HG02884 (cell line): ENCODE measurements around the gene KCNIP3.

Experiments used
- ATAC-seq: cut with Tn5 transposase; IDR thresholded peaks from one replicate; pipeline ENCODE4 v1.9.1; 2021; ENCODE audit warnings: mild to moderate bottlenecking, moderate library complexity; ENCODE audit not compliant: unreplicated experiment

KCNIP3 gene

DNA sequence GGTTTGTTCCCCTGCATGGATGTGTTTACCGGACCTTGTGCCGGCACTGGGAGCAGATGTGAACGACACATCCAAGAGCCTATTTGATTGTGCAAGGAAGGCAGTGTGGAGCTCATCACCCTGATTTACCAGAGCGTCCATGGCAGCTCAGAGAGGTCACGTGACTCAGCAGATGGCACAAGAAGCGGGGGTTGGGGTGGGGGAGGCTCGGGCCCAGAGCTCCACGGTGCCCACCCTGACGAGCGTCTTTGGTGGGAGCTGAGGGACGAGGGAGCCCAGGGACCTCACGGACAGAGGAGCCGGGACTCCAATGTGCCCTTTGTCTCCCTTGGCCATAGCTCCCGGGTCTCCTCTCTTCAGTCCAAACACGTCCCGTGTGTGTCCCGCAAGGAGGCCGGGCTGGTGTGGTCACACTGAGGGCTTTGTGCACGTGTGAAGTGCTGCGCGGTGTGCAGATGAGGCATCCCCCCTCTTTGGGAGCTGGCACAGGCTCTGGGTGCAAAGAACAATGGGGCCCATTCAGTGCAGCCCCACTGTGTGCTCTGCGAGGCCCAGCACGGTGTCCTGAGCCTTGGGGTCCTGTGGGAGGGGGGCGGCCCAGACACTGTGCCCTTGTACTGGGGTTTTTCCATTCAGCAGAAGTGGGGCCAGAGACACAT lies 15.5 kb downstream of the KCNIP3 start:
- ATAC-seq = no peak

GRCh38 chr2:95313296-95314131 lies 16.4 kb downstream of the KCNIP3 start:
- no peak for ATAC-seq

DNA sequence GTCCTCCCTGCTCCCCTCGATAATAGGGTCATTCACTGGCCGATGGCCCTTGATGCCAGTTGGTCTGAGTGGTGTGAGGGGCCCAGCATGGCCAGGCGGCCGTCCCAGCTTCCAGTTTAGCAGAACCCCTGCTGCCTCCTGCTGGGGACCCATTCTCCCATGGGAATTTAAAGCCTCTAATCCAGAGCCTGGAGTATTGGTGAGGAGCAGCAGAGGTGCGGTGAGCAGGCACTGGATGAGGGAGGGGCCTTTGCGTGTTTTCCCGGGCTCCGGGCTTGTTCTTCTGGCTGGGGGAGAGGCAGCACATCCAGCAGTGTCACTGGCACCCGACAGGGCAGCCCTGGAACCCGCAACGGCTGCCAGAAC lies 17.4 kb downstream of the KCNIP3 start:
- ATAC-seq = no peak

DNA sequence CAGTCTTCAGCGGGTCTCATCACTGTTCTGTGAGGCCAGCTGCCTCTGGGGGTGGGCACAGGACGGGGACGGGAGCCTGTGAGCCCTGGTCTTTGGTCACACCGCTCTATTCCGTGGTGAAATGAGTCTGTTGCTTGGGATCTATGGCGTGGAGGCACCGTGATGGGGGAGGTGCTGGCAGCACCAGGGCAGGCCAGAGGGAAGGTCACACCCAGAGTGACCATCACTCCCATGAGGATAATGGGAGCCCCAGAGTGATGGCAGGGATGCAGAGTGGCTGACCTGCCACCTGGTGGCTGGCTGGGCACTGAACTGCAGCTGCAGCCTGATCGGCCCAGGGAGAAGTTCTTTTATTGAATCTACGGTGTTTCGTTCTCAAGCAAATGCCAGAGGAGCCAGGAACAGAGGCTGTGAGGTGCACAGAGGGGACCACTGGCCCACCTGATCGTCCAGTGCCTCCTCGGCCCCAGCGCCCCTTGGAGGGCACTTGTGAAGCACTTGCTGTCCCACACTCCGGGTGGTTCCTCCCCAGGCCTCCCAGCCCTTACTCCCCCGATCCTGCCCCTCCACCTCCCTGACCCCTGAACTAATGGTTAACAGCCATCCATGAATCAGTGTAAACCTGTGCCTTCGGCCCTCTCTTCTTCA lies 17.9 kb downstream of the KCNIP3 start:
- no peak for ATAC-seq

- ATAC-seq = no peak
Measured at GRCh38 chr2:95315801-95316411, 18.8 kb downstream of the KCNIP3 start.

- ATAC-seq = no peak
Measured at GRCh38 chr2:95316466-95317122, 19.4 kb downstream of the KCNIP3 start.

GRCh38 chr2:95317123-95317500 lies 20.0 kb downstream of the KCNIP3 start:
- ATAC-seq = no peak

GRCh38 chr2:95317665-95318425 lies 20.7 kb downstream of the KCNIP3 start:
- no peak for ATAC-seq

DNA sequence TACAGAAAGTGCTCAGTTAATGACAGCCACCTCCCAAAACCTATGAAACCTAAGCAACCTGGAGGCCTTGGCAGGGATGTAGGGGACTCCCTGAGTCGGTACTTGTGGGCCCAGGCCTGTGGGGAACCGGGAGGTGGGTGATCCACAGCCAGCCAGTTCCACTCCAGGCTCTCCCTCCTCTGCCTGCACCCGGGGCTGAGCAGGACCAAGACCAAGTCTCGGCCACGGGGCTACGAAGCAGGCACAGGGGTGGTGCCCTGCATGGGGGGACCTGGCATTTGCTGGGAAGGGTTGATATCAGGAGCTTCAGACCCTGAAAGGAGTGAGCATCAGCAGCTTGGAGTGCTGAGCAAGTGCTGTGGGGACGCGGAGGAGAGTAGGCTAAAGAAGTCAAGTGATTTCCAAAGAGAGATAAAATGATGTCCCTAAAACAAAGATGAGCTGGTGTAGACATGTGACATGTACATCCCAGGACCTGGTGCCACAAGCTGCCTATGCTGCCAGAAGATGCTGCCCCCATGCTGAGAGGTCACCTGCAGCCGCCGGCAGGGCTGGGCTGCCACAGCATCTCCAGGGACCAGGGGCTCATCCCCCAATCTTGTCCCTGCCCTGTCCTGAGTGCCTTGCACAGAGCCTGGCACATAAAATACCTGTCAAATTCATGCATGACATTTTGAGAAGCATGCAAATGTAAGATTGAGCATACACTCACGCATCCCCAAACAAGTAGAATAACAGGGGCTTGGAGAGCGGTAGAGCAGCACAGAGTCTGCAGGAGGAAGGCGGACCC lies 21.5 kb downstream of the KCNIP3 start:
- ATAC-seq = no peak

DNA sequence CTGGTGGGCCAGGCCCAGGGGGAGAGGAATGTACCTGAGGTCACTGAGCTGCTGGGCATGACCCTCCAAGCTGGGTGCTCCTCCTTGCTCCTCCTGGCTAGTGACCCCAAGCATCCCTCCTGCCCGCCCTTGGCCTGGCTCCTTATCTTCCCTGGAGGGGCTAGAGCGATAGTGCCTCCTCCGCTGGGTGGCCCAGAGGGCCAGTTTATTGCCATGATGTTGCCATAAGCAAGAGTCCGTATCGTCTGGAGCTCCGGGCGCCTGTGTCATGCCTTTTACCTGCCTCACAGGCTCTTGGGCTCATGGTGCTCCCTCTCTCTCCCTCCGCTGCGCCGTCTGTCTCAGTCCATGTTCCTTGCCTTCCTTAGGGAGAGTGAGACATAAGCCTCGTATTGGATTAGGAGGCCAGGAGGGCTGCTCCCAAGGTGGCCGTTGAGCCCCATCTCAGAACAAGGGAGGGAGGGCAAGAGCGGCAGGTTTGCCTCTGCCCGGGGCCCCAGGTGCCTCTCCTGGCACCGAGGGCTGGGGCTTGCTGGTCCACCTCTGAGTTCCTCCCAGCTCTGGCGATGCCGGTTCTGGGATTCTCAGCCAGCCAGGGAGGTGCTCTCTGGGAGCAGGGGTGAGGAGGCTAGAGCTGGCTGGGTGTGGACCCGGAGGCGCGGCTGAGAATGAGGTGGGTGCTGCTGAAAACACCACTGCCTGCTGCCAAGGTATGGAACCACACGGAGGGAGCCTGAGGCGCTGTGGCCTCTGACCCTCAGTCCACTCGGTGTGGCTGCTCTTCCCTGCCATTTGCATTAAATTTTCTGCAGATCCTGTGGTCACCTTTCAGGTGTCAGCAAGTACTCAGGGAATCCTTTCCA lies 22.6 kb downstream of the KCNIP3 start:
- ATAC-seq = no peak

GRCh38 chr2:95320344-95320712 lies 23.2 kb downstream of the KCNIP3 start:
- ATAC-seq = no peak

DNA sequence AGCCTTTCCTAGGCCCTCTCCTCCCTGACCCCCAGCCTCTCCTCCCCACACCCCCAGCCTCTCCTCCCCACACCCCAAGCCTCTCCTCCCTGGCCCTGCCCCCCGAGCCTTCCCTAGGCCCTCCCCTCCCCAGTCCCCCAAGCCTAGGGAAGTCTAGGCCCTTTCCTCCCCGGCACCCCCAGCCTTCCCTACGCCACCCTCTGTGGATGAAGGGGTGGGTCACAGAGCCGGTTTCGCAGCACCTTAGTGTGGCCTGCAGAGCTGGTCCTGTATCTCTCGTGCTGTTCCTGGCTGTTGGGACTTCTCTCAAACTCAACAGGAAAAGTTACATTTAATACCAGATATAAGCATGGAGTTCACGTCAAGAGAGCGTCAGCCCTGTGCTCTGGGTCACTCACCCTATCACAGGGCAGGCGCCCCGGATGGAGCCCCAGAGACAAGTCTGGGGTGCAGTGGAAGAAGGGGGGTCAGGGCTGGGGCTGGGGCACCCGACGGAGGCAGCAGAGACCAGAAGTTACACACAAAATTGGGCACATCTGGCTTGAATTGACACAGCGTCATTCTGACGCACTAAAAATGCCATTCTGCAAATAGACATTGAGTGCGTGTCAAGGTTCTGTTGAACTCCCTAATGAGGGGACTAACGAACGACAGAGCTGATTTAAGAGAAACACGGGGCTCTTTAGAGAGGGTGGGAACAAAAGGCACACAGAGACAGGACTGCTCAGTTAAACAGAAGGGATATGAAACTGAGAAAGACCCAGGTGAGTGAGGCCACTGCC lies 24.0 kb downstream of the KCNIP3 start:
- no peak for ATAC-seq

GRCh38 chr2:95323347-95324155 lies 26.4 kb downstream of the KCNIP3 start:
- no peak for ATAC-seq

DNA sequence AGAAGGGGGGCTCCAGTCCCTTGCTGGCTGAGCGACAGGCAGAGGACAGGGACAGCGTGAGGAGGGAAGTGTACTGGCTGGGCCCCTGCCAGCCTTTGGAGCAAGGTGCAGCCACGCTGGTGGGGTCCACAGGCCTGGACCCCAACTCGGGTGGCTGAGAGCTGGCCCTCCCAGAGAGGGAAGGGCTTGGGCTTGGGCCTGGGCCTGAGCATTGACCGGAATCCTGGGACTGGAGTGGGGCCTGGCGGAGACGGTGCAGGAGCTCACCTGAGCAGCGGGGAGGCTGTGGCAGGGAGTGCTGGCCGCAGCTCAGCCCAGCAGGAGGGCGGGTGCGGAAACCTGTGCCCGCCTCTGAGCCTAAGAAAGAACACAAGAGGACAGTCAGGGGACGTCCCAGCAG lies 27.9 kb downstream of the KCNIP3 start:
- no peak for ATAC-seq

GRCh38 chr2:95325590-95326432 lies 28.7 kb downstream of the KCNIP3 start:
- ATAC-seq = no peak

DNA sequence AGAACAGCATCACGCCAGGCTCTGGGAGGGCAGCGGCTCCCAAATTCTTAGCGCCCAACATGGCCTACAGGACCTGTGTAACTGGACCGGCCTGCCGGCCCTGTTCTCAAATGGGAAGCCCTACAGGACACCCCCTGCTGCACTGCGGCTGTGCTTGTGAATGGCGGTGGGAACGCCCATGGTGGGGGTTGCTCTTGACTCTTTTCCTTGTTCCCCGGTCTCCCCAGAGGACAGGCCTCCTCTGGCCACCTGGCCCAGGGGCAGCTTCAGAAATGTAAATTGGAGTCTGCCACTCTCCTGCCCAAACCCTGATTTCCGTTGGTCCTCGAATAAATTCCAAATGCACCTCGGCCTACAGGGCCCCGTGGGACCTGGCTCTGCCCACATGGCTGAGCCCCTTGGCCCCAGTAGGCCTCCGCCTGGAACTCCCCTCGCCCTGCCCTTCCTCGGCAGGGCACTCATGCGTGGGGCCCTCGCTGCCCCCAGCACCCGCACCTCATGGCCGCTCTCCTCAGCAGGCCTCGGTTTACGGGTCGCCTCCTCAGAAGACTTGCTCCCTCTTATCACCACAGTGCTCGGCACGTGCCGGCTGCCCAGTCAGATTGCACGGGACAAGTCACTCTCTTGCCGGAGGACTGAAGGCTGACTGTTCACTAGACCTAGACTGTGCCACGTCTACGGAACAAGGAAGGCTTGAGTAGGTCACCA lies 29.4 kb downstream of the KCNIP3 start:
- ATAC-seq = no peak
